ENCODE data around the gene MAP1B. TPM values are rescaled to one million over a fixed set of nuclear protein-coding genes. Genes with fewer than 3 reads are reported as not detected.

MAP1B gene
- total RNA-seq, 1 donor from 2014 or later = 593 TPM

DNA sequence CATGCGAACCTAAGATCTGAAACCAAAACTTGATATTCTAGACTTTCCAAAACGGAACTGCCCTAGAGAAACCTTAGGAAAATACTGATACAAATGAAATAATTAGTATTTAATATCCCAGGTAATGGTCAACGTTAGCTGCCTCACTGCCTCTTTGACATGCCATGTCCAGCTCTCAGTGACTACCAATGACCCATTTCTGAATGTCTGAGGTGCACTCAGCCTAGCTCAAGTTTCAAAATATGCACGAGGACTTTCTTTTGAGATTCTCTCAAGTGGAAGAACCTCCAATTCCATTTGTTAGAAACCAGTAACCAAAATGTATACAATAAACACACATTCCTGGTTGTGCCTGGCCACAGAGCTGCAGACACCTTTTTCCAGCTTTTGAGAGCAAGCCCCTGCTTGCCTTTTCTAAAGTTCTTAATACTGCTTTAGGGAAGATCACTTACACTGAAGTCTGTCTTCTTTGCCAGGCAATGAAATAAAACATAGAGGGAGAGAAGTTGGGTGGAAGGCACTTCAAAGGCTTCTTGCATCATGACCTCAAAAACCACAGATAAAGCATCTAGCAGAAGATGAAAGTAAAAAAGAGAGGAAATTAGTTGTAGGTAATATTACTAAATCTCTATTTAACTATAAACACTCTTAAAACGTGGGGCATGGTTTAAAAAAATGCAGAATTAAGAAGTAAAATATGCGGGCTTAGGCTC lies 124.9 kb downstream of the MAP1B start:
- no peak for DNase-seq

DNA sequence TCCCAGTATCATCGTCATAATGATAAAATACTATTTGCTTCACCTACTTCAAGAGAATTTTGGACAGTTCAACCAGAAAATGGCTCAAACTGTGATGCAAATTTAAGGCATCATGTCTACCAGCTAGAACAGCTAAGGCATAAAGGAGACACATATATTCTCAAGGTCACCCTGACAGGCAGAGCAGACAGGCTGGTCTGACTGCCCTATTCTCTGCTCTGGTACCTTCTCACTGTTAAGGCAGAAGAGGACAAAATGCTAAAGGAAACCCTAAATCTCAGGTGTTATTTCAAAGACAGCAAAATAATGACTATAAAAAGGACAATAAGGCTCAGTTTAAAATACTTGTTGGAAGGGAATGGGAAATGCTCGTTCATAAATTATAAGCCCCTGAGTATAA lies 125.6 kb downstream of the MAP1B start:
- DNase-seq = no peak

DNA sequence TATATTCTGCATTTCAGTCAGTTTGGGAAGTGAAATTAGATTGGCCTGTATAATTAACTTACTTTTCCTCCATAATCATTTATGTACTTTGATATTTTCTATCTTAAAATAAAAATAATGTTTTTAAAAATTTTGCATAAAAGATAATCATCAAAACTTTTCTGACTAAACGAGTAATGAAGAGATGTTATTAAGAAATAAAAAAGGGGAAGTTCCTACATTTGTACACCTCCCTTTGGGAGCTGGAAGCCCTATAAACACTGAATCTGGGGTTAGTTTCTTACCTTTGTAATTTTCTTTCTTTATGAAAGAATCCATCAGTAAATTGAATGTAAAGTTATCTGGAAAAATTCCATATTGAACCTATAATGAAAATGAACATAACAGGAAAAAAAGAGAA lies 126.6 kb downstream of the MAP1B start:
- DNase-seq = no peak

DNA sequence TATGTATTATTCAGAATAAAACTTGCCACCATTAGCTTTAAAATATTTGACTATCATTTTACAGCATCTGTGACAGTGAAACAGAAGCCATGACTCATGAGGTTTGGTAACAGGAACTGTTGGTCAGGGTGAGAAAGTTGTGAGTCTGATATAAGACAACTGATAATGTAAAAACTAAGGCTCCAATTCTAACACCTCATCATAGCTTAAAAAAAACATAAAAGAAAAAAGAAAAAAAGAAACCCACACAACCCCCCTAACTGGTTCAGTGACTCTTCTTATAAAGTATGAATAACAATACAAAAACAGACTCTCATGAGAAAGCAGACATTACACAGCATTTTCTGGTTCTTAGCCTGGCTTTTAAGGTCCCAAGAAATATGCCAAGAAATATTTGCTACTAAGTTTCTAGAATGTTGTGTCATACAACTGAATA lies 127.0 kb downstream of the MAP1B start:
- no peak for DNase-seq

DNA sequence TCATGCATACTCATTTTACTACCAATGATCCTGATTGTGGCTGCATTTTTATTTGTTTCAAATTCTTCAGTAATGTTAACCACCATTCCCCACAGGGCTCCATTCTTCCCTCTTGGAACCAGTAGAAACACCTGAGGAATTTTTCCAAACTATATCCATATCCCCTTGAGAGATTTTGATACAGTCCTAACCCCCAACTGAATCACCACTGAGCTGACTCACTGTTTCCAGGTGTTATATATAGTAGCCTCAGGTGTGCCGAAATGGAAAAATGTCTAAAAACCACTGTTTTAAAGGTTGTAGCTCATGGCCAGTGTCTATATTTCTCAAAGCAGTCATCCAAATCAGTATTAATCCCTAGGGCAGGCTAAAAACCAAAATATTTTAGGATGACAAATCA lies 127.6 kb downstream of the MAP1B start:
- no peak for DNase-seq

DNA sequence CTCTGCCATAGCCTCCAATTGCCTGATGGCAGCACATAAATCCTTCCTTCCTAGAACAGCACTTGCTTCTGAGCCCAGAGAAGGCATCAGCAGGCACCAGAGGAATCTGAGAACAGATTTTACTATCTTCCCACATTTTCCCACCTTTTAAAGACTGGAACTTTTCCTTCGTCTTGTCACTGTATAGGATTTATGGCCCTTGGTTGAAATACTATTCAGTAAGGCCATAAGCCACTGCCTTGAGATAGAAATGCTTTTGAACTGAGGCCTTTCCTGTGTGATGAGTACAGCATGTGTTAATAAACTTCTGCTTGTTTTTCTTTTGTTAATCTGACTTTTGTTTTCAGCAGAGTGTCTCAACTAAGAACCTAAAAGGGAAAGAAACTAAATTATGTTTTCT lies 128.4 kb downstream of the MAP1B start:
- no peak for DNase-seq

DNA sequence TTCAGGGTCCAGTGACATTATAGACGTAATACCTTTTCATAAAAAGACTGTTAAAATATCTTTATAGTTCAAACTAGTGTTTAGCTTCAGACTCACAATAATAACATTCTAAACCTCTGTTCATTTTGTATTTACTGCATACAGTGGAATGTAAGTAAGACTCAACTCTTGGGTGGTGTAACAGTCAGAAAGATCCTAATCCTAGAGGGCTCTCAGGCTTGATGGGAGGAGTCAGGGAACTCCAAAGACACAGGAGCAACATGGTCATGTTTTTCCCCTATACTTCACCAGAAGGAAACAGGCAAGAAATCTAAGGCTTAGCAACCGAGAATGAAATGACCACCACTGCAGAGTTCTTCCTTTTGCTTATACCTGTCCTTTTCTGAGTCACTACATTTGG lies 130.1 kb downstream of the MAP1B start:
- DNase-seq = no peak

DNA sequence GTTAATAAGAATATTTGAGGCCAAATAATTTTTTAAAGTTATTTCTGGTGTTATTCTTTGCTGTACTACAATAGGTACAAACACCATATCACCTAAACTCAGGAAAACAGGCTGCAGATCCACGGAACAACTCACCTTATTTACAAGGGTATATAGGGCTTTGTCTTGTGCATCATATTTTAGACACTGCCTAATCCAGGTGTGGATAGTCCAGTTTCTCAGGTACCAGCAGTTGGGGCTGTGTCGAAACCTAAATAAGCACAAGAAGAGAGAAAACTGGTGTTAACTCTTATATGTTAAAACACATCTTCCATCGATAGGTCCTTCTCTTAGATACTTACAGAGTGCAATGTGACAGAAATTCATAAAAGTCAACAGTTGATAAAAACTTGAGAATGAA lies 130.6 kb downstream of the MAP1B start:
- no peak for DNase-seq

DNA sequence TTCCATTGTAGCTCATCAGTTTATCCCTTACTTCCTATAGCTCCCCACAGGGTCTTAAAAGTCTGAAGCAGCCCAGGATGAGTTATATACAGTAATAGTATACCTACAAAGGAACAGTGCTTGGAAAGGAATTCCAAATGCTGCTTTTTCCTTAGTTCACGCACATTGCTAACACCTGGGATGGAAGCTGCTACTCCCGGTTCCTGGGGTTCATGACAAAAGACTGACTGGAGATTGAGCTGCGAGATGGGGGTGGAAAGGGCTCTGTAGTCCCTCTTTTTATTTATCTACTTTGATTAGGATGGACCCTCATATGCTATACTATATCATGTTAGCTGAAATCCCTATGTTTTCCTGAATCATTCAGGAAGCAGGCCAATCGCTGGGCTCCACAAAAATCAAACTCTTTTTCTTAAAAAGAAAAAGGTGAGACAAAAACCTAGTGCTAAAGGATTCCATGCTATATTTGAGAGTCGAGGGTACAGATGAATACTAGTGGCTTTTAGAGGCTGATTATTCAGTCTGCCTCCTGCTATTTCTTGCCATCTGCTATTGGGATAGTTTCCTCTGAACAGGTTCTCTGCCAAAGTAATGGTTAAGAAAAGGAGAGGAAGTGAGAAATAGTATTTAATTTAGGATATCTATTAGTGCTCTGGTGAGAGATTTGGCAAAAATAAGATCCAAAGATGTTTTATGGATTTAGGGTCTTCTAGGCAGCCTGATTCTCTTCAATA lies 131.6 kb downstream of the MAP1B start:
- DNase-seq = no peak

DNA sequence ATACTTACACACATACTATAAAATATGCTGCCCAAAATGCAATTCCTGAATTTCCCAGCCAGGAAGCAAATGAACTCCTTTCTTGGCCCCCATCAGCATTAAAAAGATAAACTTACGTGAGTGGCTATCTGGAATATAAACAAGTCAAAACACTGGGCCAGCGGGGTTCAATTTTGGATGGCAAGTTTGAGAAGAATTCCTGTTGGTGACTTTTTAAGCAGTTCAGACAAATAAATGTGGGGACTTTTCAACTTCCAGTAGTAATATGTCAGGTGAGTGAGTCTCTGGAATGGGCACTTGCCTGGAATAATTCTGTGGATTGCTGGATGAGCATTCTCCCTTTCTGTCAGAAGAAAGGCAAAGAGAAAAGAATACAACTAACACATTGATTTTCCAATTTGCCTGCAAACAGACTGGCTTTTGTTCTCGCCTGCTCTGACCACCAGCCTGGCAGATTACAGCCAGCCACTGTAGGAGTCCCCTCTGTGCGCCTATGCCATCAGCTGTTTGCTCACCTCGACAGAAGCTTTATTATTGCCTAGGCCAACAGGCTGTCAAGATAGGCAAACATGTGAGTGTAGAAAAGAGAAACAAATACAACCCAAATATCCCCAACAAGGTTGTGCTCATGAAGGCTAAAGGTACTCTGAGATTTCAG lies 134.2 kb downstream of the MAP1B start:
- peak; percentile 13 for DNase-seq

DNA sequence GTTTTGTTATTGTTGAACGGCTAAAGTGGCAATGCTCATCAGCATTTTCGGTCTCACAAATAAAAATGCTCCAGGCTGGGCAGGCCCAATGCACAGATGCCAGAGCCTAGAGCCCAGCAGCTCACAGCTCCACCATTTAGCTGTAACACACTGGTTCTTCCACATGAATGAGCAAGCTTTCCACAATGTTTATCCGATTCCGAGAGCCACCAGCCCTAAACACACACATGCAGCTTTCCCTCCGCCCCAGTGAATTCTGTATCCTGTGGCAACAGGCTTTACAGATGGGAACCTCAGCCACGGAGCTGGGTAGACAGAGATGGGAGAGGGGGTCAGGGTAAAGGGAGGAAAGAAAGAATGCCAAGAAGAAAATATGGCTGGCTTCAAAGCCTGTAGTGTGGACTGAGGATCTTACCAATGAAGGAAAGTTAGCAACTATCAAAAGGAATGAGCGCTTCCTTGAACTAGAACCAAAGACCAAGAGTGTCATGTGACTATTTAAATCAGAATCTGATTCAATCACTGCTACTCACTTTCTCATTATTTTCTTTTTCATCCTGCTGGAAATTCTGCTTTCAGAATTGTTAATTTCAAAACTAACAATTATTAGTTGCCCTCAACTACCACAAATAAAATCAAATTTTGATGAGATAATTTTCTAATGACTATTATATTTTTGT lies 135.7 kb downstream of the MAP1B start:
- no peak for DNase-seq

DNA sequence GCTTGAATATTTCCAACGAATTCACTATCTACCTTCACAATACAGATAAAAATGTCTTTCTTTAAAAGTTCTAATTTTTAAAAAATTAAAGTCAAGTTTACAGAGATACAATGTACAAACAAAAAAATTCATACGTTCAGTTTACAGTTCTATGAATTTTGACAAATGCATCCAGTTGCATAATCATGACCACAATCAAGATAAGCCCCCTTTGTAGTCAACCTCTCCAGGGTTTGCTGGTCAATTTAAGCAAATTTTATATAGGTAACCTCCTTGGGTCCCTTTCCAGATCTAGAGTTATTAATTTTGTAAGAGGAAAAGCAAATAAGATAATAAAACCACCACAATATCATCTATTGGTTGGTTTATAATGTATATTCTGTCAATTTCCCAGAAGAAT lies 136.4 kb downstream of the MAP1B start:
- DNase-seq = no peak

DNA sequence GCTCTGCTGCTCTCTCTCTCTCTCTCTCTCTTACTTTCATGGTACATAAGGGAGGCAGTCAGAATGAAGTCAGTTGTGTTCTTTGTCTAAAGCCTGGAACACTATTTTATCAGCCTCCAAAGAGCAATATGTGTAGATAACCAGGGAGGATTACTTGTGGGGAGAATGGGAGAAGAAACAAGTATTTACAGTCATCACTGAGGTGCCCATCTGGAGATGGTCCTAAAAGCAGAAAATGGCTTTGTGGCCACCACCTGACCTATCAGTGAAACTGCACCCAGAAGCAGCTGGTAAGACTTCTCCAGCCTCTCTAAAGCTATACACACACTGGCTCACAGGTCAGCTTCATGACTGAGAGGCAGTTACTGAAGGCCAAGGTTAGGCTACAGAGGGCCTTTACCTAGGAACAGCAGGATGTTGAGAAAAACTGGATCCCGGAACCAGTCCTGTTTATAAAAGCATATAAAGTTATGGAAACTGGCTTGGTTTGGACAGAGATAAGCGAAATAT lies 137.6 kb downstream of the MAP1B start:
- no peak for DNase-seq

DNA sequence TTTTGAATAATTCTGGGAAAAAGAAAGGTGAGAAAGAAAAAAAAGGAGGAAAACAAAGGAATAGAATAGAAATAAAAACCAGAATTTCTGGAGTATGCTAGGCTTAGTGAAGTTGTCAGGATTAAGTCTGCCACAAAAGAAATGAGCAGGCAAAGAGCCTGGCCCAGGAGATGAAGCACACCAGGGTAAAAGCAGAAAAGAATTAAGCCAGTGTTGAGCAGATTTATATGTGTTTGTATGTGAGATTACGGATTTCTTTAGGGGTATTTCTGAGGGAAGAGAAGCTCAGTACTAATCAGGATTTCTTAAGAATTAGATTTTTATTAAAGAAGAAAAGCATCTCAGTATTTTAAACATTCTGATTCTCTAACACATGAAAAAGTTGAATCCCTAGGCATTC lies 138.3 kb downstream of the MAP1B start:
- DNase-seq = no peak

DNA sequence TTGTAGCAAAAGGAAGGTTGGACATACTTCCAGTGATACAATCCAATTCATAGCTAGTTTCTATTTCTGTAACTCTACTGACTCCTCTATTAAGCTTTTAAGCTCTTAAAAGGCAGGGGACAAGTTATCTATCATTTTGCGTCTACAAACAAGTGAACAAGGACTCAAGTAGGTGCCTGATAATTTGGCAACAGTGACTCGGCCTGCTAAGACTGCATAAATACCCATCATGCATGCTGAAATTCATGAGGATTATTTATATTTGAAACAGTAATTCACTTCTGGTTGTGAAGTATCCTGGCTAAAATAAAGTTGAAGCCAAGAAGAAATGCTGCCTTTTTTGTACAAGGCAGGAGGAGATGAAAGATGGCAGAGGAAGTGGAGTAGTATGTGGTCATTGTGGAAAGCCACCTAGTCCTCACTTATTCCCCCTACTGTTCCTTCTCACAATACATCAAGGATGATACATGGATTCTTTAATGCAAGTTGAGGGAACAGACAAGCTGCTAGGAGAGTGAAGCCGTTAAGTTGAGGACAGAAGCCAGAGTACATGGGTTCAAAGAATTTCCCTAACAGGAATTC lies 138.8 kb downstream of the MAP1B start:
- no peak for DNase-seq

DNA sequence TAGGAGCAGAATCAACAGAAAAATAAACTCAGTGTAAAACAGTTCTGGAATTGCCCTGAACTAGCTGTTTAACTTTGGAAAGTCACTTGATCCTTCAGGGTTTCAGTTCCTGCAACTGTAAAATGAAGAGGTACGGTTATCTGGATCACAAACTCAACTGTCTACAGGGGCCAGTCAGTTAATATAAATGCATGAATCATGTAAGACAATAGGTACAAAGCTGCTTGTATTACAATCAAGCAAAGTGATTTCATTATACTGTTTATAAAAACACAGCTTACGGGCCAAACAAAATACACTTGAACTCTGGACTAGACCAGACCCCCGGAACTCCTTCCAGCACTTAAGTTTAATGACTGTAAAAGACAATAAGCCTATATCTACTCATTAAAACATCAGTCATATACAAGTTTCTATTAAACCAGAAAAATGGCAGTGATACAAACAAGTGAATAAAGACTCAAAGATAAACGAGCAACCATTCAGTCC lies 139.7 kb downstream of the MAP1B start:
- no peak for DNase-seq

DNA sequence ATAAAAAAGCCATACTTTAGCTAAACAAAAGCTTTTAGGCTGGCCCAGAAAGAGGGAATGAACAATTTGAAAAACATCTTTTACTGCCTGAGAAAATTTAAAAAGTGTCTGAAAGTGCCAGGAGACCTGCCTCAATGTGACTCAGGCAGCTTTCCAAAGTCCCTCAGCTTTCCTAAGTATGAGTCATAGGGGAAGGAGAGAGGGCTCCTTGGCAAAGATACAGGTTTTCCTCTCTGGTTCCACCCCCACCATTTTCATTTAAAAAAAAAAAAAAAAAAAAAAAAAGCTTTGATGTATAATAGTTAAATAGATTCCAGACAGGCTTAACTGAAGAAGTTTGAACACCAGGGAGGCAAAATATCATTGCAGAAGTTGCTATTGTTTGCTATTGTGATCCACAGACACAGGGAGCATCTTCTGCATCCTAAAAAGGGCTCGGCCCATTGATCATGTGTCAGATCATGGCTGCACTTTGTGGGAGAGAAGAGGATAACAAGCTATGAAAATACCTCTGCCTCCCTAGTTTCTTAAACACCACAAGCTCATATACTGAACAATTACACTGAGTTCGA lies 141.2 kb downstream of the MAP1B start:
- no peak for DNase-seq

DNA sequence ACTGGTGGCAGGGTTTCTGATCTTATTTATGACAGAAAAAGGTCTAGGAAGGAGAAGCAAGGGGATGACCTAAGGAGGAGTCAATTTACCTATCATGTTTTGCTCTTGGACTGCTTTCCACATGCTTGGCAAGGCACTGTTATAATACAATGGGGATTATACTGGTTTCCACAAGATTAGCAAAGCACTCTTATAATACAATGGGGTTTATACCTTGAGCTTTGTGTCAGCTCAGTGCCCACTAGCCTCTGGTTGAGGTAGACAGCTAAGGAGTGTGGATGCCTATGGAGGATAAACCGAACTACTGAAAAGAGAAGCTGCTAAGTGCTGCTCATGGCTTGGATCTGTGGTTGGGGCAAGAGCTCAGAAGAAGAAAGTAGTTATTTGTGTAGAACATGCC lies 144.1 kb downstream of the MAP1B start:
- DNase-seq = no peak

DNA sequence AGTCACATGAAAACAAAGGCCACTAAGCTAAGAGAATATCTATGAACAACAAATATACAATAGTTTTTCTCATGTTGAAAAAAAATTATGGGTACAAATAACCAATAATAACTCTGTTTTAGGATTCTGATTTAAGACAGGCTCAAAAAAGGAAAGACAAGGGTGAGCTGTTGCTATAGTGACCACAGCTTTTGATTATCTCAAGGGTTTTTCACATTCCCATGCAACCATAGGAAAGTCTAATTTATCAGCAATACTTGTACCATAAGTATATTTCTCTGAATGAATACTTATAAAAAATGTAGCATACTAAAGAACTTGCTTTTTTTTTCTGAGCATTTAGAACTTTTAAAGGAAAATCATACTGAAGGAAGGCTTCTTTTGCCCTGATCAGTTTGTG lies 144.7 kb downstream of the MAP1B start:
- DNase-seq = no peak

DNA sequence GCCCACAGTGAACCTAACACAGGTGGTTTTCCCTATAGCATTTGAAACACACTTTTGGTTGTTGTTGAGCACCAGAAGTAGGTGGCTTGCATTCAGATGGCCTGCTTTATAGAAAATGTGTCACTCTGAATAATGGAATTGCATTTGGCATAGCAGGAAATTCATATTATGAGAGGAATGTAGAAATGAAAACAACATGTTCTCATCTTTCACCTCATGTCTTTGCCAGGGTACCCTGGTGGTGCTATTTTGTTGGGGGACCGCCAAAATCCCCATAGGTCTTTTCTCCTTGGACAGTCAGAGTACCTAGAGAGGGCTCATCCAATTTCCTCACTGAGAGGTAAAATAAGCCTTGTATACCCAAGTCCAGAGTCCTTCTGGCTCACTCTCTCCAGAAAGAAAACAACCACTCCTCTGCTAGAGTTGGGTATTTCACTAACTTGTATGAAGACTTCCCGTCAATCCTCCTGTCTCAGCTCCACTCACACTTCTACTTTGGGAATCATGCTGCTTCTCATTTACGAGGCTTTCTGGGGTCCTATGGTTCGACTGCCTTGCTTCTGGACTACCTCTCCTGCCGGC lies 145.4 kb downstream of the MAP1B start:
- DNase-seq = no peak

DNA sequence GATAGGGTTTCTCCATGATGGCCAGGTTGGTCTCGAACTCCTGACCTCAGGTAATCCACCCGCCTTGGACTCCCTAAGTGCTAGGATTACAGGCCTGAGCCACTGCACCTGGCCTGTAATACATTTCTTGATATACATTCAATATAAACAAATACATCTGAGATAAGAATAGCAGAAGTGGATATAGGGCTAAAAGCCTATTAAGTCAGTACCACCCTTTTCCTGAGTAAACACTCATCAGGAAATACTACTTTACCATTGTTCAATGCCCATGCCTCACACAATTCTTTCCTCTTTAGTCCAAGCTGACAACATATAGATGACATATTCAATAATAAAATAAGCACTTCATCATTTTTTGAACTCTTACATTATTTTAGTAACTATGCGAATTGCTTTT lies 148.0 kb downstream of the MAP1B start:
- no peak for DNase-seq

DNA sequence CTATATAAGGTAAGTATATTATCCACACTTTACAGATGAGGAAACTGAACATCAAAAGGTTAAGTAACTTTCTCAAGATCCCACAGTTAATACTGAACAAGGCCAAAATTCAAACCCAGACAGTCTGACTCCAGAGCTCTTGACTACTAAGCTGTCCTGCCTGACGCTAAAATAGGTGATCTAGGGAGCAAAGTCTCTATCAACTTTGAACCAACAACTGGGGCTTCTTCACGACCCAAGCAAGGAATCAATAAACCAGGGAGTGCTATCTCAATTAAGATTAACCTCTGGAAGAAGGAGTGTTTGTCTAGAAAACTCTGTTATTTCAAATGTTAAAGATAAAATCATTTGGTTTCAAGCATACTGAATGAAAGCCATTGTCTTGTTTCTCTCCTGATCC lies 148.4 kb downstream of the MAP1B start:
- DNase-seq = no peak

Data from occipital lobe (tissue), 2 donors.